Endodermal cell (in vitro differentiated cells): Measurements from ENCODE around the gene UNC80. TPM values are rescaled to one million over a fixed set of nuclear protein-coding genes. Genes with fewer than 3 reads are reported as not detected.

Source experiments
- DNase-seq: peaks from one replicate; pipeline ENCODE4 v3.0.0-alpha.2; 2017
- H3K27ac ChIP-seq: 2 replicates; pipeline ENCODE4 v1.5.1; 2013; ENCODE audit warnings: mild to moderate bottlenecking, low read depth, low read length, moderate library complexity
- H3K27me3 ChIP-seq: 2 replicates; pipeline ENCODE4 v1.6.1; 2013; ENCODE audit warnings: mild to moderate bottlenecking, low read length, moderate library complexity; ENCODE audit not compliant: insufficient read depth, control insufficient read depth, poor library complexity, severe bottlenecking
- H3K36me3 ChIP-seq: 2 replicates; pipeline ENCODE4 v1.7.0; 2013; ENCODE audit warnings: mild to moderate bottlenecking, low read length, moderate library complexity; ENCODE audit not compliant: control insufficient read depth, insufficient read depth
- H3K4me1 ChIP-seq: one replicate; pipeline ENCODE4 v1.7.0; 2013; ENCODE audit warnings: low read length; ENCODE audit not compliant: control insufficient read depth, insufficient read depth
- H3K4me3 ChIP-seq: 2 replicates; pipeline ENCODE4 v1.5.1; 2013; ENCODE audit warnings: mild to moderate bottlenecking, low read length, moderate library complexity
- H3K9ac ChIP-seq: 2 replicates; pipeline ENCODE4 v1.6.1; 2013; ENCODE audit warnings: mild to moderate bottlenecking, low read length, moderate library complexity; ENCODE audit not compliant: poor library complexity, severe bottlenecking; ENCODE audit errors: extremely low read depth
- H3K9me3 ChIP-seq: 2 replicates; pipeline ENCODE4 v1.6.1; 2013; ENCODE audit warnings: mild to moderate bottlenecking, low read length, moderate library complexity; ENCODE audit not compliant: control insufficient read depth
- H3K27ac Mint-ChIP-seq: 2 replicates; pipeline ENCODE4 v1.8.0; 2020; ENCODE audit warnings: mixed read lengths
- H3K27me3 Mint-ChIP-seq: 2 replicates; pipeline ENCODE4 v1.8.0; 2021; ENCODE audit warnings: mild to moderate bottlenecking, mixed read lengths; ENCODE audit not compliant: insufficient read depth
- H3K36me3 Mint-ChIP-seq: 2 replicates; pipeline ENCODE4 v1.8.0; 2020; ENCODE audit warnings: low read depth, mixed read lengths
- H3K4me1 Mint-ChIP-seq: 2 replicates; pipeline ENCODE4 v1.8.0; 2020; ENCODE audit warnings: mixed read lengths
- H3K4me3 Mint-ChIP-seq: 2 replicates; pipeline ENCODE4 v1.8.0; 2020; ENCODE audit warnings: mild to moderate bottlenecking, moderate library complexity, mixed read lengths
- H3K9me3 Mint-ChIP-seq: 2 replicates; pipeline ENCODE4 v1.8.0; 2020; ENCODE audit warnings: mild to moderate bottlenecking, mixed read lengths
- CTCF ChIP-seq: fragments of 200-600 bp; sonication (generic); conservative IDR thresholded peaks from 2 replicates; pipeline ENCODE4 v1.5.0; 2021; ENCODE audit warnings: antibody characterized with exemption, mild to moderate bottlenecking
- WGBS, 2 experiments: methylation state at CpG; one replicate each; pipeline versions ENCODE4 v1.1.5 to v1.1.7; 2013; ENCODE audit warnings: missing lambda C conversion rate in 2 of 2, mixed read lengths in 1 of 2; ENCODE audit not compliant: insufficient coverage in 1 of 2, insufficient read length in 1 of 2; 5-methylcytosine and 5-hydroxymethylcytosine counted together
- total RNA-seq, 2 donors: library from RNA; stranded (reverse); fragmentation: NEBNext Ultra II Directional in 1 of 2; extraction: Animal tissue kit (Norgen Biotek cat#: 25700) in 1 of 2; gene quantifications; 2 replicates in 1 of 2; 3 replicates in 1 of 2; pipeline ENCODE4 v1.2.1, GENCODE V29; 2021

UNC80 gene
- total RNA-seq, 2 donors from 2014 or later = 0.15 to 0.55 TPM

DNA sequence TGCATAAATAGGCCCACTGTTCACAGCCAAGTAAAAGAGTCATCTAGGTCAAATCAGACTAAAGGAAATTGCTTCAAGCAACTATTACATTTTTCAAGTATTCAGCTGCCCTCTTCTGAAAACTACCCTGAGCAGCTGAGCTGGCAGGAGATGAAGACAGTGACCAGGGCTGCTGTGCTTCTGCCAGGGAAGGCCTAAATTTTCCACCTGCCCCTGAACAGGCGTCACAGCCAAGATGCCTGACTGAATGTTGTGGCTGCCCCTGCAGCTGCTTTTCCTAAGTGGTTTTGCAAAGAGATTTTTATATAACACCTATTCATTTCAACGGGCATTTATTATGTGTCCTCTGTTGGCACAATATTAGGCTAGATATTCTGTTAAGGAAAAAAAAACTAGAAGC is 134.1 kb downstream of the UNC80 start:
- no peak for DNase-seq
- no peaks in the 10 kb centered on the region for H3K4me1 ChIP-seq
- no peak for TF ChIP-seq CTCF
- Mint-ChIP-seq H3K36me3 (no peaks in the 10 kb centered on the region), H3K4me3 (no peak overlapping the region), H3K4me1 (no peaks in the 10 kb centered on the region), H3K27ac (no peak overlapping the region), H3K9me3 (no peaks in the 10 kb centered on the region), H3K27me3 (no peaks in the 10 kb centered on the region)
- H3K36me3 ChIP-seq = no peaks in the 10 kb centered on the region
- WGBS, 2 experiments = 93 to 100% methylated on average over 1 to 2 of the region's 2 CpGs
- H3K27ac ChIP-seq = no peak overlapping the region
- no peaks in the 10 kb centered on the region for H3K9me3 ChIP-seq
- no peak overlapping the region for H3K9ac ChIP-seq
- H3K27me3 ChIP-seq = no peaks in the 10 kb centered on the region
- H3K4me3 ChIP-seq = no peak overlapping the region

GRCh38 chr2:209907746-209908145 is 136.1 kb downstream of the UNC80 start:
- no peaks in the 10 kb centered on the region for H3K4me1 Mint-ChIP-seq
- DNase-seq = no peak
- Histone ChIP-seq H3K36me3 (no peaks in the 10 kb centered on the region), H3K4me3 (no peak overlapping the region), H3K27me3 (no peaks in the 10 kb centered on the region), H3K9me3 (no peaks in the 10 kb centered on the region), H3K4me1 (no peaks in the 10 kb centered on the region), H3K27ac (no peak overlapping the region), H3K9ac (no peak overlapping the region)
- no peak overlapping the region for H3K27ac Mint-ChIP-seq
- no peaks in the 10 kb centered on the region for H3K9me3 Mint-ChIP-seq
- no peaks in the 10 kb centered on the region for H3K36me3 Mint-ChIP-seq
- no peak for TF ChIP-seq CTCF
- H3K27me3 Mint-ChIP-seq = no peaks in the 10 kb centered on the region
- H3K4me3 Mint-ChIP-seq = no peak overlapping the region

DNA sequence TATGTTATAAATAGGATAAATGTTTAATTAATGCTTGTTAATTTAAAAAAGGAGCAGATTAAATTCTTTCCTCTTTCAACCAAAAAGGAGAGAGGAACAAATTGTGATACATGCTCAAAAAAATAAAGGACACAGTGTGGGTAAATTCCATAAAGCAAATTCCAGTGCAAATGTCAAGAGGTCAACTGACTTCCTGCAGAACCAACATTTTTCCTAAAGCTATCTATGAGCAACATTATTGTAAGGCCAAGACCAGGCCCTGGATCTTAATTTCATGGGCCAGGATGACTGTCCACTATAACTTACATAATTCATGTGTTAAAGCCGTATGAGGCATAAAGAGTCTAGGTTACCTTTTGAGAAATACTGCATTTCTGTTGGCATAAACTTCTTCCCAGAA is 136.9 kb downstream of the UNC80 start:
- Histone ChIP-seq H3K27me3 (no peaks in the 10 kb centered on the region), H3K9ac (no peak overlapping the region), H3K4me3 (no peak overlapping the region), H3K27ac (no peak overlapping the region), H3K4me1 (no peaks in the 10 kb centered on the region), H3K9me3 (no peaks in the 10 kb centered on the region), H3K36me3 (no peaks in the 10 kb centered on the region)
- no peak overlapping the region for H3K27ac Mint-ChIP-seq
- 83 to 94% methylated on average over 1 of the region's 1 CpG for WGBS, 2 experiments
- H3K27me3 Mint-ChIP-seq = no peaks in the 10 kb centered on the region
- H3K9me3 Mint-ChIP-seq = no peaks in the 10 kb centered on the region
- H3K36me3 Mint-ChIP-seq = no peaks in the 10 kb centered on the region
- H3K4me3 Mint-ChIP-seq = no peak overlapping the region
- TF ChIP-seq CTCF = no peak
- no peak for DNase-seq
- H3K4me1 Mint-ChIP-seq = no peaks in the 10 kb centered on the region
